Neural cell (in vitro differentiated cells): ENCODE results near the gene MINK1.
"Not testable (repeated sequence)": the region's sequence is repeated elsewhere in the genome, so short reads cannot be mapped to it uniquely, and the experiment has no call there.

Source experiments
- RAD21 ChIP-seq: fragments of 450-650 bp; conservative IDR thresholded peaks from 2 replicates; pipeline ENCODE4 v1.6.1; 2014; ENCODE audit warnings: antibody characterized with exemption, mild to moderate bottlenecking, moderate library complexity
- SMC3 ChIP-seq: fragments of 450-650 bp; conservative IDR thresholded peaks from 2 replicates; pipeline ENCODE4 v1.6.1; 2014; ENCODE audit warnings: antibody characterized with exemption, mild to moderate bottlenecking, moderate library complexity; ENCODE audit not compliant: poor library complexity
- TAF1 ChIP-seq: IDR thresholded peaks from 2 replicates; pipeline ENCODE4 v1.6.1; 2012; ENCODE audit warnings: low read depth
- TF ChIP-seq, protein P1 (sequence below): IDR thresholded peaks from 2 replicates; pipeline ENCODE4 v1.6.1; 2012; ENCODE audit warnings: borderline replicate concordance

- not testable (repeated sequence) for TF ChIP-seq SMC3, TAF1, RAD21
- TF ChIP-seq, protein P1, sequence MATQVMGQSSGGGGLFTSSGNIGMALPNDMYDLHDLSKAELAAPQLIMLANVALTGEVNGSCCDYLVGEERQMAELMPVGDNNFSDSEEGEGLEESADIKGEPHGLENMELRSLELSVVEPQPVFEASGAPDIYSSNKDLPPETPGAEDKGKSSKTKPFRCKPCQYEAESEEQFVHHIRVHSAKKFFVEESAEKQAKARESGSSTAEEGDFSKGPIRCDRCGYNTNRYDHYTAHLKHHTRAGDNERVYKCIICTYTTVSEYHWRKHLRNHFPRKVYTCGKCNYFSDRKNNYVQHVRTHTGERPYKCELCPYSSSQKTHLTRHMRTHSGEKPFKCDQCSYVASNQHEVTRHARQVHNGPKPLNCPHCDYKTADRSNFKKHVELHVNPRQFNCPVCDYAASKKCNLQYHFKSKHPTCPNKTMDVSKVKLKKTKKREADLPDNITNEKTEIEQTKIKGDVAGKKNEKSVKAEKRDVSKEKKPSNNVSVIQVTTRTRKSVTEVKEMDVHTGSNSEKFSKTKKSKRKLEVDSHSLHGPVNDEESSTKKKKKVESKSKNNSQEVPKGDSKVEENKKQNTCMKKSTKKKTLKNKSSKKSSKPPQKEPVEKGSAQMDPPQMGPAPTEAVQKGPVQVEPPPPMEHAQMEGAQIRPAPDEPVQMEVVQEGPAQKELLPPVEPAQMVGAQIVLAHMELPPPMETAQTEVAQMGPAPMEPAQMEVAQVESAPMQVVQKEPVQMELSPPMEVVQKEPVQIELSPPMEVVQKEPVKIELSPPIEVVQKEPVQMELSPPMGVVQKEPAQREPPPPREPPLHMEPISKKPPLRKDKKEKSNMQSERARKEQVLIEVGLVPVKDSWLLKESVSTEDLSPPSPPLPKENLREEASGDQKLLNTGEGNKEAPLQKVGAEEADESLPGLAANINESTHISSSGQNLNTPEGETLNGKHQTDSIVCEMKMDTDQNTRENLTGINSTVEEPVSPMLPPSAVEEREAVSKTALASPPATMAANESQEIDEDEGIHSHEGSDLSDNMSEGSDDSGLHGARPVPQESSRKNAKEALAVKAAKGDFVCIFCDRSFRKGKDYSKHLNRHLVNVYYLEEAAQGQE, result not testable (repeated sequence)
Observed at GRCh38 chr17:4867535-4867934, 34.4 kb downstream of the MINK1 start.
